HG02678 (cell line): ENCODE data around the gene GLI1.
"Not testable (repeated sequence)": the region's sequence is repeated elsewhere in the genome, so short reads cannot be mapped to it uniquely, and the experiment has no call there.

Experiments used
- ATAC-seq: cut with Tn5 transposase; IDR thresholded peaks from one replicate; pipeline ENCODE4 v1.9.1; 2021; ENCODE audit warnings: mild to moderate bottlenecking, moderate library complexity; ENCODE audit not compliant: unreplicated experiment

GLI1 gene

DNA sequence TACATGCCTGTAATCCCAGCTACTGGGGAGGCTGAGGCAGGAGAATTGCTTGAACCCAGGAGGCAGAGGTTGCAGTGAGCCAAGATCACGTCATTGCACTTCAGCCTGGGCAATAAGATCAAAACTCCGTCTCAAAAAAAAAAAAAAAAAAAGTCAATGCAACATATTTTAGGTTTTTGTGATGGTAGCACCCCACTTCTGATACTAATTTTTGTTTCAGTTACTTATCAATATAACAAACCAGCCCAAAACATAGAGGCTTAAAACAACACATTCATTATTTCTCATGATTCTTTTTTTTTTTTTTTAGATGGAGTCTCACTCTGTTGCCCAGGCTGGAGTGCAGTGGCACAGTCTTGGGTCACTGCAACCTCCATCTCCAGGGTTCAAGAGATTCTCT lies 18.2 kb upstream of the GLI1 start:
- ATAC-seq: not testable (repeated sequence)

DNA sequence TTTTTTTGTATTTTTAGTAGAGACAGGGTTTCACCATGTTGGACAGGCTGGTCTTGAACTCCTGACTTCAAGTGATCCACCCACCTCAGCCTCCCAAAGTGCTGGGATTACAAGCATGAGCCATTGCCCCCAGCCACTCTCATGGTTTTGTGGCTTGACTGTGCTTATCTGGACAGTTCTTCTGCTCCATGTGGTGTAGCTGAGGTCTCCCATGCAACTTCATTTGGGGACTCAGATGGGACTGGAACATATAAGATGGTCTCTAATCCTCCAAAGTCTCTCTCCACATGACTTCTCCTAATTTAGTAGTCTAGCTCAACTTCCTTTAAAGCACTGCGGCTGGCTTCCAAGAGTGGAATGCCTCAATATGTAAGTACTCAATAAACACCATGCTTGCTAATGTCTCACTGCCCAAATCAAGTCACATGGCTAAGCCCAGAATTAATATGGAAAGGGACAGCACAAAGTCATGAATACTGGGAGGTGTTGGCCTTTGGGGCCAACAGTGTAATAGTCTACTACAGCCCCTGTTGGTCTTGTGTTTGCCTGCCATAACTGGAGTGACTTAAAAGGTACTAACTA lies 17.6 kb upstream of the GLI1 start:
- no peak for ATAC-seq

- ATAC-seq: not testable (repeated sequence)
Measured at GRCh38 chr12:57444337-57444736, 15.2 kb upstream of the GLI1 start.

DNA sequence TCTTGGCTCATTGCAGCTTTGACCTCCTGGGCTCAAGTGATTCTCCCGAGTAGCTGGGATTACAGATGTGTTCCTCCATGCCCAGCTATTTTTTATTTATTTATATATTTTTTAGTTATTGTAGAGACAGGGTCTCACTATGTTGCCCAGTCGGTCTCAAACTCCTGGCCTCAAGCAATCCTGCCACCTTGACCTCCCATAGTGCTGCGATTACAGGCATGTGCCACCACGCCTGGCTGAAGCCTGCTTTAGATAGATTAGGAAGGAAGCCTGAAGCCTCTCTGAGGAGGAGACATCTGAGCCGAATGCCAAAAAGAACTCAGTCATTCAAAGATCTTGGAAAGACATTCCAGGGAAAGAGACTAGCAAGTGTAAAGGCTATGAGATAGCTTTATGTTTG lies 14.8 kb upstream of the GLI1 start:
- no peak for ATAC-seq

DNA sequence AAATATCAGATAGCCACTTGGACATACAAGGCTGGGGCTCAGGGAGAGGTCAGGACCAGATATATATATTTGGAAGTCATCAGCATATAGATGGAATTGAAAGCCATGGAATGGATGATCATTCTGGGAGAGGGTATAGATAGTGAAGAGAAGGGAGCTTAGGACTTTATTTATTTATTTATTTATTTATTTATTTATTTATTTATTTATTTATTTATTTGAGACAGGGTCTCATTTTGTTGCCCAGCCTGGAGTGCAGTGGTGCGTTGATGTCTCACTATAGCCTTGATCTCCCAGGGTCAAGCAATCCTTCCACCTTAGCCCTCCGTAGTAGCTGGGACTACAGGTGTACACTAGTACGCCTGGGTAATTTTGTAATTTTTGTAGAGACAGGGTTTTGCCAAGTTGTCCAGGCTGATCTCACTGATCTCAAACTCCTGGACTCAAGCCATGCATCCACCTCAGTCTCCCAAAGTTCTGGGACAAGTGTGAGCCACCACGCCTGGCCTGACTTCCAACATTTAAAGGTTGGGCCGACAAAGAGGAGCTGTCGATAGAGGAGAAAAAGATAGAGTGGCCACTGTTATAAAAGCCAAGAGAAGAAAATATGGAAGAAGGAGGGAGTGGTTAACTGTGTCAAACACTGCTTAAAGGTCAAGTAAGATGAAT lies 13.2 kb upstream of the GLI1 start:
- ATAC-seq: no peak

- ATAC-seq: no peak
Measured at GRCh38 chr12:57448669-57449068, 10.9 kb upstream of the GLI1 start.

- ATAC-seq: no peak
Measured at GRCh38 chr12:57449375-57449774, 10.2 kb upstream of the GLI1 start.

- no peak for ATAC-seq
Measured at GRCh38 chr12:57450057-57450456, 9.5 kb upstream of the GLI1 start.

- ATAC-seq: no peak
Measured at GRCh38 chr12:57451233-57451778, 8.3 kb upstream of the GLI1 start.

- ATAC-seq: no peak
Measured at GRCh38 chr12:57452181-57452936, 7.2 kb upstream of the GLI1 start.

GRCh38 chr12:57452937-57453509 lies 6.6 kb upstream of the GLI1 start:
- ATAC-seq: peak; percentile 56

DNA sequence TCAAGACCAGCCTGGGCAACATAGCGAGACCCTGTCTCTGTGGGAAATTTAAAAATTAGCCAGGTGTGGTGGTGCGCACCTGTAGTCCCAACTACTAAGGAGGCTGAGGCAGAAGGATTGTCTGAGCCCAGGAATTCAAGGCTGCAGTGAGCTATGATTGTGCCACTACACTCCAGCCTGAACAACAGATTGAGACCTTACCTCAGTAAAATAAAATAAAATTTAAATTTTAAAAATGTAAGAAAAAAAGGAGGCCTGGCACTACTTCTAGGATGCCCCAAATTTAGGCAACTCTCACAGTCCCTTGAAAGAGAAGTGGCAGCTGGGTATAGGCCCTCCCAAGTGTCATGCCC lies 5.4 kb upstream of the GLI1 start:
- ATAC-seq: no peak

DNA sequence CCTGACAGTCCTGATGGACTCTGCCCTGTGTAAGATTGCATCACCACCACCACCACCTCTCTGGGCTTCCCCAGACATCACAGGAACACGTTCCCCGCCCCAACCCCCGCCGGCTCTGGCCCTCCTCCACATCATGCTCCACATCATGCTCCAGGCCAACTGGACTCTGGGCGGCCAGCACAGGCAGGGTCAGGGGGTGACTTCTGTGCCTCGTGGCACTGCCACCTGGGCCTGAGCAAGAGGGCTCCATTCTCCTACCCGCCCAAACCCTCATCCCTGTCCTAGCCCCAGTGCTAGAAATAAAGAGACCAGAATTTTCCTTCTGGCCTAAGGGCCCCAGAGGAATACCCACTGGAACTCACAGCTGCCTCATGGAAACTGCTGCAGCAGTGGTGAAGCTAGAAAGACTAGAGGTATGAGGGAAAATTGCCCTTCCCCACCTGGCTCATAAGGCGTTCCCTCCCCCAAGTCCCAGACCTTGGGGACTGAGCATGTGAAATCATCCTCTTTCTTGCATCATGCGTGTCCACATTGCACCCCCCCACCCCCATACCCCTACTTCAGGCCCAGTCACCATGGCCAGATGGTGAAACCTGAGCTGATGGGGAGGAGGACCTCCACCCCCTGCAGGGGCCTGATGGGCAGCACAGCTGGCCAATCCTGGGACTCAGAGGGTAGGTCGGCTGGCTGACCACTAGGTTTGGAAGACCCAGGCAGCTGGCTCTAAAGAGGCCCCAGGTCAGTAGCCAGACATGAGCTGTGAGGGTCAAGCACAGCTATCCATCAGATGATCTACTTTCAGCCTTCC lies 4.8 kb upstream of the GLI1 start, which contains the start of gene INHBE:
TSS of gene INHBE (plus strand) at position 742 of the 808 bp plus-strand sequence. CDS start 230 bp downstream, outside the sequence.
- no peak for ATAC-seq

GRCh38 chr12:57455374-57456144 lies 4.0 kb upstream of the GLI1 start:
- ATAC-seq: no peak

GRCh38 chr12:57456145-57456700 lies 3.4 kb upstream of the GLI1 start:
- peak; percentile 32 for ATAC-seq

GRCh38 chr12:57456737-57457490 lies 2.7 kb upstream of the GLI1 start:
- no peak for ATAC-seq

- ATAC-seq: no peak
Measured at GRCh38 chr12:57458665-57459054, 925 bp upstream of the GLI1 start.

GRCh38 chr12:57459055-57459749 lies 383 bp upstream of the GLI1 start:
- ATAC-seq: peak; percentile 61
